Endodermal cell (in vitro differentiated cells): ENCODE measurements around the gene GLB1L. TPM values are rescaled to one million over a fixed set of nuclear protein-coding genes. Genes with fewer than 3 reads are reported as not detected.

Experiments
- DNase-seq: peaks from one replicate; pipeline ENCODE4 v3.0.0-alpha.2; 2017
- H3K27ac ChIP-seq: 2 replicates; pipeline ENCODE4 v1.5.1; 2013; ENCODE audit warnings: mild to moderate bottlenecking, low read depth, low read length, moderate library complexity
- H3K27me3 ChIP-seq: 2 replicates; pipeline ENCODE4 v1.6.1; 2013; ENCODE audit warnings: mild to moderate bottlenecking, low read length, moderate library complexity; ENCODE audit not compliant: insufficient read depth, control insufficient read depth, poor library complexity, severe bottlenecking
- H3K36me3 ChIP-seq: 2 replicates; pipeline ENCODE4 v1.7.0; 2013; ENCODE audit warnings: mild to moderate bottlenecking, low read length, moderate library complexity; ENCODE audit not compliant: control insufficient read depth, insufficient read depth
- H3K4me1 ChIP-seq: one replicate; pipeline ENCODE4 v1.7.0; 2013; ENCODE audit warnings: low read length; ENCODE audit not compliant: control insufficient read depth, insufficient read depth
- H3K4me3 ChIP-seq: 2 replicates; pipeline ENCODE4 v1.5.1; 2013; ENCODE audit warnings: mild to moderate bottlenecking, low read length, moderate library complexity
- H3K9ac ChIP-seq: 2 replicates; pipeline ENCODE4 v1.6.1; 2013; ENCODE audit warnings: mild to moderate bottlenecking, low read length, moderate library complexity; ENCODE audit not compliant: poor library complexity, severe bottlenecking; ENCODE audit errors: extremely low read depth
- H3K9me3 ChIP-seq: 2 replicates; pipeline ENCODE4 v1.6.1; 2013; ENCODE audit warnings: mild to moderate bottlenecking, low read length, moderate library complexity; ENCODE audit not compliant: control insufficient read depth
- H3K27ac Mint-ChIP-seq: 2 replicates; pipeline ENCODE4 v1.8.0; 2020; ENCODE audit warnings: mixed read lengths
- H3K27me3 Mint-ChIP-seq: 2 replicates; pipeline ENCODE4 v1.8.0; 2021; ENCODE audit warnings: mild to moderate bottlenecking, mixed read lengths; ENCODE audit not compliant: insufficient read depth
- H3K36me3 Mint-ChIP-seq: 2 replicates; pipeline ENCODE4 v1.8.0; 2020; ENCODE audit warnings: low read depth, mixed read lengths
- H3K4me1 Mint-ChIP-seq: 2 replicates; pipeline ENCODE4 v1.8.0; 2020; ENCODE audit warnings: mixed read lengths
- H3K4me3 Mint-ChIP-seq: 2 replicates; pipeline ENCODE4 v1.8.0; 2020; ENCODE audit warnings: mild to moderate bottlenecking, moderate library complexity, mixed read lengths
- H3K9me3 Mint-ChIP-seq: 2 replicates; pipeline ENCODE4 v1.8.0; 2020; ENCODE audit warnings: mild to moderate bottlenecking, mixed read lengths
- CTCF ChIP-seq: fragments of 200-600 bp; sonication (generic); conservative IDR thresholded peaks from 2 replicates; pipeline ENCODE4 v1.5.0; 2021; ENCODE audit warnings: antibody characterized with exemption, mild to moderate bottlenecking
- WGBS, 2 experiments: methylation state at CpG; one replicate each; pipeline versions ENCODE4 v1.1.5 to v1.1.7; 2013; ENCODE audit warnings: missing lambda C conversion rate in 2 of 2, mixed read lengths in 1 of 2; ENCODE audit not compliant: insufficient coverage in 1 of 2, insufficient read length in 1 of 2; 5-methylcytosine and 5-hydroxymethylcytosine counted together
- total RNA-seq, 2 donors: library from RNA; stranded (reverse); fragmentation: NEBNext Ultra II Directional in 1 of 2; extraction: Animal tissue kit (Norgen Biotek cat#: 25700) in 1 of 2; gene quantifications; 2 replicates in 1 of 2; 3 replicates in 1 of 2; pipeline ENCODE4 v1.2.1, GENCODE V29; 2021

GLB1L gene
- total RNA-seq, 2 donors from 2014 or later = 9.7 to 13.8 TPM

GRCh38 chr2:219213486-219214071, 31.7 kb downstream of the GLB1L start:
- WGBS, 2 experiments = 97 to 100% methylated on average over 9 to 10 of the region's 10 CpGs
- peaks cover 52% of the 10 kb centered on the region for H3K36me3 Mint-ChIP-seq
- no peak overlapping the region for H3K27ac Mint-ChIP-seq
- H3K4me3 ChIP-seq = no peak overlapping the region
- no peaks in the 10 kb centered on the region for H3K27me3 Mint-ChIP-seq
- no peaks in the 10 kb centered on the region for H3K9me3 ChIP-seq
- no peak overlapping the region for H3K27ac ChIP-seq
- no peaks in the 10 kb centered on the region for H3K4me1 ChIP-seq
- peaks cover 61% of the 10 kb centered on the region for H3K36me3 ChIP-seq
- no peak overlapping the region for H3K9ac ChIP-seq
- no peak for TF ChIP-seq CTCF
- H3K4me3 Mint-ChIP-seq = no peak overlapping the region
- no peak for DNase-seq
- no peaks in the 10 kb centered on the region for H3K27me3 ChIP-seq
- H3K4me1 Mint-ChIP-seq = peaks cover 12% of the 10 kb centered on the region
- no peaks in the 10 kb centered on the region for H3K9me3 Mint-ChIP-seq

GRCh38 chr2:219213026-219213415, 32.2 kb downstream of the GLB1L start:
- H3K4me1 Mint-ChIP-seq = peaks cover 11% of the 10 kb centered on the region
- no peak overlapping the region for H3K4me3 Mint-ChIP-seq
- Histone ChIP-seq H3K4me3 (no peak overlapping the region), H3K27ac (no peak overlapping the region), H3K27me3 (no peaks in the 10 kb centered on the region), H3K4me1 (no peaks in the 10 kb centered on the region), H3K9me3 (no peaks in the 10 kb centered on the region), H3K9ac (no peak overlapping the region), H3K36me3 (peaks cover 66% of the 10 kb centered on the region)
- TF ChIP-seq CTCF = no peak
- no peak for DNase-seq
- H3K27ac Mint-ChIP-seq = no peak overlapping the region
- no peaks in the 10 kb centered on the region for H3K27me3 Mint-ChIP-seq
- WGBS, 2 experiments = 92 to 96% methylated on average over 7 to 8 of the region's 8 CpGs
- peaks cover 58% of the 10 kb centered on the region for H3K36me3 Mint-ChIP-seq
- no peaks in the 10 kb centered on the region for H3K9me3 Mint-ChIP-seq

GRCh38 chr2:219210886-219211362, 34.3 kb downstream of the GLB1L start:
- no peak for TF ChIP-seq CTCF
- no peaks in the 10 kb centered on the region for H3K27me3 Mint-ChIP-seq
- H3K27ac Mint-ChIP-seq = peak overlapping the region; percentile 36
- Histone ChIP-seq H3K36me3 (peaks cover 65% of the 10 kb centered on the region), H3K9me3 (no peaks in the 10 kb centered on the region), H3K9ac (no peak overlapping the region), H3K4me3 (no peak overlapping the region), H3K27me3 (no peaks in the 10 kb centered on the region), H3K4me1 (no peaks in the 10 kb centered on the region), H3K27ac (no peak overlapping the region)
- peaks cover 50% of the 10 kb centered on the region for H3K36me3 Mint-ChIP-seq
- H3K9me3 Mint-ChIP-seq = no peaks in the 10 kb centered on the region
- no peak for DNase-seq
- H3K4me1 Mint-ChIP-seq = peaks cover 6% of the 10 kb centered on the region
- WGBS, 2 experiments = 92 to 95% methylated on average over 6 to 9 of the region's 9 CpGs
- H3K4me3 Mint-ChIP-seq = no peak overlapping the region
